Tibial nerve (tissue), 4 donors: ENCODE measurements around the gene MAN1A1.

Experiments used
- EP300 ChIP-seq, 2 donors: sonication (generic); formaldehyde crosslinking; IDR thresholded peaks; one replicate each; pipeline ENCODE4 v1.6.1; 2017; ENCODE audit warnings: antibody characterized with exemption in 2 of 2, mild to moderate bottlenecking in 1 of 2
- POLR2A ChIP-seq, 2 donors: fragments of 450-650 bp; IDR thresholded peaks; one replicate each; pipeline ENCODE4 v1.6.1; 2017; ENCODE audit warnings: antibody characterized with exemption in 2 of 2, mild to moderate bottlenecking in 2 of 2, moderate library complexity in 2 of 2
- TF ChIP-seq, protein P1 (sequence below), 5 experiments: fragments of 200-600 bp in 3 of 5; fragments of 450-650 bp in 2 of 5; sonication (generic) in 3 of 5; IDR thresholded peaks; one replicate each; pipeline ENCODE4 v1.5.1; 2016 to 2019; ENCODE audit warnings: antibody characterized with exemption in 5 of 5, mild to moderate bottlenecking in 3 of 5, moderate library complexity in 2 of 5

DNA sequence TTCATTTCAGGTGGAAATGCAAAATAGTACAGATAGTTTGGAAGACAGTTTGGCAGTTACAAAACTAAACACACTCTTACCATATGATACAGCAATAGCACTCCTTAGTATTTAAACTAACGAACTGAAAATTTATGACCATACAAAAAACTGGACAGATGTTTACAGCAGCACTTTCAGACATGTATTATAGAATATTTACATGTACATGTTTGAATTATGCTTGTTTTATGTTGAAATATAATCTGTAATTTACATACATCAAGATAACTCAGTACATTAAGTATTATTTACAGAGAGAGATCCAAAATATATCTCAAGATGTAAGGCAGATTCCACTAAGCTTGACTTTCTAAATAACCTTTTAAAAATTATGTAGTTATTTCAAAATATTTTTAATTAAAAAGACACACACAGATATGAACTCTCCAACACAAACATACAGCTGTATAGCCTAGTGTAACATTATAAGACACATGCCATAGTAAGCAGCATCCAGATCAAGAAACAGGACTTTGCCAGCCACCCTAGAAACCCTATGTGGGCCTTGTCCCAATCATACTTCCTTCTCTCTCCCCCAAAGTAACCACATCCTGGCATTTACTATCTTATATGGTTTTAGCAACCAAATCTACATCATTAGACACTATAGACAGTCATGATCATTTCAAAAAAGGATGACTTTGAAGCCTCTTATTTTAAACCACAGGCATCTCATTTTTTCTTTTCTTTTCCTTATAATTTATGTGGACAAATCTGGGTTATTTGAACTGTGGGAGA, 82.2 kb downstream of the MAN1A1 start:
- TF ChIP-seq, protein P1, sequence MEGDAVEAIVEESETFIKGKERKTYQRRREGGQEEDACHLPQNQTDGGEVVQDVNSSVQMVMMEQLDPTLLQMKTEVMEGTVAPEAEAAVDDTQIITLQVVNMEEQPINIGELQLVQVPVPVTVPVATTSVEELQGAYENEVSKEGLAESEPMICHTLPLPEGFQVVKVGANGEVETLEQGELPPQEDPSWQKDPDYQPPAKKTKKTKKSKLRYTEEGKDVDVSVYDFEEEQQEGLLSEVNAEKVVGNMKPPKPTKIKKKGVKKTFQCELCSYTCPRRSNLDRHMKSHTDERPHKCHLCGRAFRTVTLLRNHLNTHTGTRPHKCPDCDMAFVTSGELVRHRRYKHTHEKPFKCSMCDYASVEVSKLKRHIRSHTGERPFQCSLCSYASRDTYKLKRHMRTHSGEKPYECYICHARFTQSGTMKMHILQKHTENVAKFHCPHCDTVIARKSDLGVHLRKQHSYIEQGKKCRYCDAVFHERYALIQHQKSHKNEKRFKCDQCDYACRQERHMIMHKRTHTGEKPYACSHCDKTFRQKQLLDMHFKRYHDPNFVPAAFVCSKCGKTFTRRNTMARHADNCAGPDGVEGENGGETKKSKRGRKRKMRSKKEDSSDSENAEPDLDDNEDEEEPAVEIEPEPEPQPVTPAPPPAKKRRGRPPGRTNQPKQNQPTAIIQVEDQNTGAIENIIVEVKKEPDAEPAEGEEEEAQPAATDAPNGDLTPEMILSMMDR (IDR thresholded peaks at IDR 0.05): no peak
- no peak for TF ChIP-seq EP300 (IDR thresholded peaks at IDR 0.05)
- TF ChIP-seq POLR2A (IDR thresholded peaks at IDR 0.05): no peak
